Right kidney (tissue), 1 donor: ENCODE results near the gene DGKI.

ENCODE experiments used
- DNase-seq: peaks from one replicate; pipeline ENCODE4 v3.0.0-alpha.2; 2016

DGKI gene

GRCh38 chr7:137337902-137338301 is 508.9 kb downstream of the DGKI start:
- no peak for DNase-seq

- DNase-seq, result no peak
These were observed 511.0 kb downstream of the DGKI start for GRCh38 chr7:137335814-137336213.

GRCh38 chr7:137331378-137331777 is 515.4 kb downstream of the DGKI start:
- DNase-seq, result no peak
